Muscle layer of duodenum (tissue), 2 donors: ENCODE measurements around the gene ZC3H12C.

Source experiments
- H3K27ac ChIP-seq: one replicate; pipeline ENCODE4 v1.7.0; 2013; ENCODE audit warnings: mild to moderate bottlenecking, low read length
- H3K27me3 ChIP-seq: one replicate; pipeline ENCODE4 v1.7.0; 2013; ENCODE audit warnings: low read depth, mild to moderate bottlenecking, control low read depth, low read length
- H3K36me3 ChIP-seq, 2 donors: one replicate each; pipeline ENCODE4 v1.7.0; 2013; ENCODE audit warnings: low read length in 2 of 2, control low read depth in 1 of 2, mild to moderate bottlenecking in 1 of 2; ENCODE audit not compliant: insufficient read depth in 2 of 2, control insufficient read depth in 1 of 2
- H3K4me1 ChIP-seq, 2 donors: one replicate each; pipeline ENCODE4 v1.7.0; 2013; ENCODE audit warnings: low read length in 2 of 2, mild to moderate bottlenecking in 2 of 2, control low read depth in 1 of 2, moderate library complexity in 1 of 2; ENCODE audit not compliant: insufficient read depth in 2 of 2, control insufficient read depth in 1 of 2
- H3K4me3 ChIP-seq, 2 donors: one replicate each; pipeline ENCODE4 v1.7.0; 2013; ENCODE audit warnings: low read length in 2 of 2, low read depth in 1 of 2, mild to moderate bottlenecking in 1 of 2
- H3K9me3 ChIP-seq, 2 donors: one replicate each; pipeline ENCODE4 v1.7.0; 2013; ENCODE audit warnings: low read length in 2 of 2, control low read depth in 1 of 2, mild to moderate bottlenecking in 1 of 2; ENCODE audit not compliant: control insufficient read depth in 1 of 2
- donor health status: healthy.

The ZC3H12C gene

DNA sequence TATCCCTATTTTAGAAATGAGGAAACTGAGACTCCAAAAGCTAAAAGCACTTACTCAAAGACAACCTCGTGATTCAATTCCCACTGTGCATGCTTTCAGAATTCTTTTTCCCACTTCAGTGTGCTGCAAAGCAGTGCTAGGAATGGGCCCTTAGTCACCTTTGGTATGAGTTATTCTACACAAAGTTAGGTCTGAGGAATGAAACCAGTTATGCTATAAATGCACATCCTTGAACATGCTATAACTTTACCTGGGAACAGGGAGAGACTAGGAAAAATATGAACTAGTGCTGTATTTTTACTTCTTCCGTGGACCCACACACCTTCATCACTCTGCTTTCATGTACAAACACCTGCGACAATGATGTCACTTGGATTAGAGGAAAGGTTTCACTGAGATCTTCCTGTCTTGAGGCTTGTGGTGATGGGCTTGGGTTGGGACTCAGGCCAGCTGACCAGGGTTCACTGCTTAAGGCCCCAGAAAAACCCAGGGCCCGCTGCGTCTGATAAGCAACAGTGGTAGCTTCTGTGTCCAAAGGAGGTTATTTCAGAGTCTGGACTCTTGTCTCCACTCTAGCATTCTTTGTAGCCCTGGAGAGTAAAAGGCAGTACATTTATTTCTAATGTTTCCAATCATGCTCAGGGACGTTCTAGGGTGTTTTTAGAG is 81.6 kb downstream of the ZC3H12C start:
- no peaks in the 10 kb centered on the region for H3K36me3 ChIP-seq
- H3K4me1 ChIP-seq: peaks cover 0 to 13% of the 10 kb centered on the region in 2 donors
- H3K27me3 ChIP-seq: no peaks in the 10 kb centered on the region
- no peaks in the 10 kb centered on the region for H3K9me3 ChIP-seq
- H3K4me3 ChIP-seq: no peak overlapping the region
- H3K27ac ChIP-seq: no peak overlapping the region

DNA sequence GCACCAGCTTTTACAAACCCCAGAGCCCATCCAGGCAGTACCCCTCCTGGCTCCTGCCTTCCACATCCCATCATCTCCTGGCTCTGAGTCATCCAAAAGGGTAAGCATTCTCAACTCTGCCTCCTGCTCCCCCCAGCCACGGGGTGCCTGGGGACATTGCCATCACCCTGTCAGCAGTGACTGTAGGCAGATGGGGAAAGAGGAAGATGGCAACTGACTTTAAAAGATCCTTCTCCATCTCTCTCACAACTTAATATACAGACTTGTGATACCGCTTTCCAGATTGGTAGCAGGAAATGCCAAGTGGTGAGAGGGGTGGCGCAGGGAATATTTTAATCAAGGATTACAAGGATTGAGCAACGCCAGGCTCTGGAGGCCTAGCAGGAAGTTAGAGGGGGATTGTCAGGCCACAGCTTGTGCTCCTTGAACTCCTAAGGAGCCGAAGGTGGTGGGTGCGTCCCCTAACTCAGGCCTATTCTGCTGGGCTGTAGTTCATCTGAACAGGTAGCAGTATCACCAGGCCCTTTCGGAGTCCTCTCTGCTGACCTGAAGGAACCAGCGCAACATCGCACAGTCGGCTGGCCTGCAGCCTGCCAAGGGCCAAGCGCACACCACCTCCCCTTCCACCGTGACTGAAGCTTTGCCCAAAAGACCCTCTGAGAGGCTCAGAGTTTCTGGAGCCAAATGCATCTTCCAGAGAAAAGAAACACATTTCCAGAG is 83.3 kb downstream of the ZC3H12C start:
- Histone ChIP-seq H3K4me3 (no peak overlapping the region), H3K27ac (no peak overlapping the region), H3K4me1 (peaks cover 0 to 13% of the 10 kb centered on the region in 2 donors), H3K36me3 (no peaks in the 10 kb centered on the region), H3K9me3 (no peaks in the 10 kb centered on the region), H3K27me3 (no peaks in the 10 kb centered on the region)

DNA sequence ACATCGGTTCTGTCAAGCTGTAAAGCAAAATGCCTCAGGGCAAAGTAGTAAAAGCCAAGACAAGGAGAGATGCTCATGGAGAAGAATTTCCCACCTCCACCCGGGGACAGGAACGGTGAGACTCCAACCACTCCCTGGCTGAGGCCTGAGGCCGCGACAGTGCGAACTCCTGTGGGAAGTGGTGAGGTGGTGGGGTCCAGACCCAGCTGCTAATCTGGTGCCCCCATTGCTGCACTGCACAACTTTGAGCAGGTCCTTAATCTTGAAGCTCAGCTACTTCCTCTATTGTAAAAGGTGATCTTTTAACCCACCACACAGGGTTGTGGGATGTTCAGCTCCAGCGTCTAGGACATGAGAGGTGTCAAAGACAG is 83.9 kb downstream of the ZC3H12C start:
- no peaks in the 10 kb centered on the region for H3K36me3 ChIP-seq
- H3K4me1 ChIP-seq: peaks cover 0 to 13% of the 10 kb centered on the region in 2 donors
- no peaks in the 10 kb centered on the region for H3K27me3 ChIP-seq
- no peak overlapping the region for H3K4me3 ChIP-seq
- H3K9me3 ChIP-seq: no peaks in the 10 kb centered on the region
- H3K27ac ChIP-seq: no peak overlapping the region

DNA sequence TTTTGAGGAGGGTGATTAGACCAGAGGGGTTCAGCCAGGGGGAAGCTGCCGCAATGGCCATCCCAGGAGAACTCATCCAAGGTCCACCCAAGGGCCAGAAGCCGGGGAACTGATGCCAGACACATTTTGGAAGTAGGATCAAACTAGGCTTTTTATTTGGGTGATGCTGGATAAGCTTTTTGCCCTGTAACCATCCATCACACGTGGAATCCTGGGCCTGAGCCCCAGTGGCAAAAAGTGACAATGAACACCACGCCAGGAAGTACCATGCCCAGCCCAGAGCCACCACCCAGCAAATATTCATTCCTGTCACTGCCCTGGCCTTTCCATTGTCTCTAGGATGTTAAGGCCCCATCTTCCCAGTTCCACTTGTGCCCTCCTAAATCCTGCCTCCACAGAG is 85.9 kb downstream of the ZC3H12C start:
- H3K9me3 ChIP-seq: no peaks in the 10 kb centered on the region
- H3K36me3 ChIP-seq: no peaks in the 10 kb centered on the region
- peaks cover 0 to 13% of the 10 kb centered on the region in 2 donors for H3K4me1 ChIP-seq
- H3K4me3 ChIP-seq: no peak overlapping the region
- H3K27me3 ChIP-seq: no peaks in the 10 kb centered on the region
- H3K27ac ChIP-seq: no peak overlapping the region

DNA sequence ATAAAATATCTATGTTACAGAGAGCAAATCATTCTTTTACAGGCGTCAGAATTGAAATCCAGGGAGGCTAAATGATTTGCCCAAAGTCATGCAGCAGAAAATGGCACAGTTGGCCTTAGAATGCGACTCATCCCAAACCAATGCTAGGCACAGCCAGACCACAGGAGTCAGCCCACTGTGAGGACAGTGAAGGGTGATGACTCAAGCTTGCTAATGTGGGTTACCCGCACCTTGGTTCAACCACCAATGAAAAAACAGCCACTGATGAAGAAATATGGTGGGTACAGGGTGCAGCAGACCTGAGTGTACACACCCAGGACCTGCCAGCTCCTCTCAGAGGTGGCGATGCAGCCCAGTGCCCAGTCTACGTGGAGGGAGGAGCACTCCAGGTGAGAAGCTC is 89.7 kb downstream of the ZC3H12C start:
- H3K4me3 ChIP-seq: no peak overlapping the region
- no peaks in the 10 kb centered on the region for H3K4me1 ChIP-seq
- no peak overlapping the region for H3K27ac ChIP-seq
- H3K9me3 ChIP-seq: no peaks in the 10 kb centered on the region
- H3K36me3 ChIP-seq: no peaks in the 10 kb centered on the region
- H3K27me3 ChIP-seq: no peaks in the 10 kb centered on the region

DNA sequence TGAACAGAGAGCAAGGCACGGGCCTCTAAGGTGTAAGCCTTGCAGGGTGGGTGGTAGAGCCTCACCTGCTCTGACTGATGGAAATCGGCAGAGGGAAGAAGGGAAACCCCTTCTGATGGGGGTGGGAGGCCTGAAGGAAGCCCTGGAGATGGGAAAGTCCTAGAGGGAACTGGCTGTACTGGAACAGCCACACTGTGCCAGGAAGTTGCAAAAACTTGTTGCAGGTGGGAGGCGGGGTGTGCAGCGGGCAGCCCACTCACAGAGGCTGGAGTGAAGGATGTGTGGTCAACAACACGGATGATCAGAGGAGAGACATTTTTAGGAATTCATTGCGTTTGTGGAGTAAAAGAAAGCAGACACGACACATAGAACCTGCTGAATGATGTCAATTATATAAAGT is 91.3 kb downstream of the ZC3H12C start:
- H3K36me3 ChIP-seq: no peaks in the 10 kb centered on the region
- H3K9me3 ChIP-seq: no peaks in the 10 kb centered on the region
- H3K27me3 ChIP-seq: no peaks in the 10 kb centered on the region
- H3K27ac ChIP-seq: no peak overlapping the region
- H3K4me3 ChIP-seq: no peak overlapping the region
- H3K4me1 ChIP-seq: no peaks in the 10 kb centered on the region

DNA sequence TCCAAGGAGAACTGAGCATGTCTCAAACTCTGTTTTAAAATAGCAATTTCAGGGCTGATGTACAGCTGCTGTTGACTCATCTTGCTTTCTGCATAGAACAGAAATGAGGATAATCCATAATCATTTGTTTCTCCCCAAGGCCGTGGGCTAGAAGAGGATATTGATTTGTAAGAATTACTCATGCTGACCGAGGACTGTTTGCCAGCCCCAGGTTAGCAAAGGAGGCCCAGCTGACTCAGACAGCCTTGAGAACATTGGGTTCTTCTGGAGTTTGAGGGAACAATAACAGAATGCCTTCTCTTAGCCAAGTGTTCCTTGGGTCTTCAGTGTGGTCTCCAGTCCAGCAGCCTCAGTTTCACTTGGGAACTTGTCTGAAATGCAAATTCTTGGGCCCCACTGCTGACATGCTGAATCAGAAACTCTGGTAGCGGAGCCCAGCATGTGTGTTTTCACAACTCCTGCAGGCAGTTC is 92.0 kb downstream of the ZC3H12C start:
- Histone ChIP-seq H3K27me3 (no peaks in the 10 kb centered on the region), H3K27ac (no peak overlapping the region), H3K4me1 (no peaks in the 10 kb centered on the region), H3K9me3 (no peaks in the 10 kb centered on the region), H3K36me3 (no peaks in the 10 kb centered on the region), H3K4me3 (no peak overlapping the region)

DNA sequence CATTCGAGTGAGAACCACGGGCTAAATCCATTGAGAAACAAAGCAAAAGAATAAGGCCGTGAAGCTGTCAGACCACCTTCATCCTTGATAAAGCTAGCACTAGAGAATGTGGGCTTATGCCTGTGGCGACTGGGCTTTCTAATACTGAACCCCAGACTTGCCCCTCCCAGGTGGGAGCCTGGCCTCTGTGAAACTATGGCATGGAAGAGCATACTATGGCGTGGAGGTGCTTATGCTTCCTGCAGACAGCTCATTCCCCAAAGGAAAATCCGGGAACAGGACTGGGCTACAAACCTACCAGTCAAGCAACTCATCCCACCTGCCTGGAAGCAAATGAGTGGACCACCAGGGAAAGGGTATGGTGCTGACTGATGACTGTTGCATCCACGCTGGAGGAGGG is 92.4 kb downstream of the ZC3H12C start:
- Histone ChIP-seq H3K4me1 (no peaks in the 10 kb centered on the region), H3K27ac (no peak overlapping the region), H3K27me3 (no peaks in the 10 kb centered on the region), H3K36me3 (no peaks in the 10 kb centered on the region), H3K9me3 (no peaks in the 10 kb centered on the region), H3K4me3 (no peak overlapping the region)

DNA sequence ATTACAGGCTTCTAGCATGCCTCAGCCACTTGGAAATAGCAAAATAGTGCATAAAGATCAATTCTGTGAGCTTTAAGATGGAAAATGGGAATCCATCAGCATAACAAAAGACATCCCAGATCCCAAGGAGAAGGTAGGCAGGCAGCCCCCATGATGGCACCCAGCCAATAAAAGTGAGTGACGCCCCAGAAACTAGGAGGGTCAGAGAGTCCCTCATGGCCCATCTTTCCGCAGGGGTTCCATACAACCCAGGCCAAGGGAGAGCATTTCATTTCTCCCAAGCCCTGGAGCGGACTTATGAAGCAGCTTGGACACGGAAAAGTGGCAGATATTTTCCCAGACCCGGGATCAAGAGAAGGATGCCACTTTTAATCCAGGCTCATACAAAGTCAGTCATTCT is 93.3 kb downstream of the ZC3H12C start:
- Histone ChIP-seq H3K9me3 (no peaks in the 10 kb centered on the region), H3K27ac (no peak overlapping the region), H3K4me1 (no peaks in the 10 kb centered on the region), H3K4me3 (no peak overlapping the region), H3K27me3 (no peaks in the 10 kb centered on the region), H3K36me3 (no peaks in the 10 kb centered on the region)

DNA sequence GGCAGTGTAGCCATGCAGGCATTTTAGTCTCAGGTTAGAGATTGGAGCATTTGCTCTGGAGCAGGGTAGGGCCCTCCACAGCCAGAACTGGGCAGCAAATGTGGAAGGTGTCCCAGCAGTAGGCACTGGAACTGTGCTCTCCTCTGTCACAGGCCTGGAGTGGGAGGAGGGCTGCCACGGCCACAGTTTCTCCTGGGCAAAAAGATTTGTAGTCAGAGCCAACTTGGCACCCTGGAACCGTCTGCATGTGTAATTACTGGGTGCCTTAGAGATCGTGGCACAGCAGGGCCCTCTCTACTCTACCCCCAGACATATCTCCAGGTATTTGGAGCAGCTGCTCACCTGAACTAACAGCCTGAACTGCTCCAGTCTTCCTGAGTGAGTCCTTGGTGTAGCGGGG is 93.7 kb downstream of the ZC3H12C start:
- Histone ChIP-seq H3K36me3 (no peaks in the 10 kb centered on the region), H3K27ac (no peak overlapping the region), H3K4me3 (no peak overlapping the region), H3K9me3 (no peaks in the 10 kb centered on the region), H3K4me1 (no peaks in the 10 kb centered on the region), H3K27me3 (no peaks in the 10 kb centered on the region)

DNA sequence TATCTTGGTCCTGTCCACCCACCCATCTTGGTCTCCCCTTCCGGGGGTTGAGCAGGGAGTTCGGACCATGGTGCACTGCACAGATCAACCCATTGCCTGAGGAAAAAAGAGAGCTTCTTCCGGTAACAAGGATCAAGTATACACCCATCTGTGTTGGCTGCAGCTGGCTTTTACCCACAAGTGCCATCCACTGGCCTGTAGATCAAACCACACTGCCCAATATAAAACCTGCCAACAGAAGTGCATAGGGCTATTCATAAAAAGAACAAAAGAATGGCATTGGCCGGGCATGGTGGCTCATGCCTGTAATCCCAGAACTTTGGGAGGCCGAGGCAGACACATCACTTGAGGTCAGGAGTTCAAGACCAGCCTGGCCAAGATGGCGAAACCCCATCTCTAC is 94.5 kb downstream of the ZC3H12C start:
- Histone ChIP-seq H3K27me3 (no peaks in the 10 kb centered on the region), H3K9me3 (no peaks in the 10 kb centered on the region), H3K36me3 (no peaks in the 10 kb centered on the region), H3K27ac (no peak overlapping the region), H3K4me1 (no peaks in the 10 kb centered on the region), H3K4me3 (no peak overlapping the region)

DNA sequence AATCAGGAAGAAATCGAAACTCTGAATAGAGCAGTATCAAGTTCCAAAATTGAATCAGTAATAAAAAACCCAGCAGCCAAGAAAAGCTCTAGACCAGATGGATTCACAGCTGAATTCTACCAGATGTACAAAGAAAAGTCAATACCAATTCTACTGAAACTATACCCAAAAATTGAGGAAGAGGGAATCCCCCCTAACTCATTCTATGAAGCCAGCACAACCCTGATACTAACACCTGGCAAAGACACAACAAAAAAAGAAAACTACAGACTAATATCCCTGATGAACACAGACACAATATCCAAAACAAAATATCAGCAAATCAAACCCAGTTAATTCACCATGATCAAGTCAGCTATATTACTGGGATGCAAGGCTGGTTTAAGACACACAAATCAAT is 97.7 kb downstream of the ZC3H12C start:
- H3K36me3 ChIP-seq: no peaks in the 10 kb centered on the region
- no peak overlapping the region for H3K27ac ChIP-seq
- H3K4me3 ChIP-seq: no peak overlapping the region
- no peaks in the 10 kb centered on the region for H3K9me3 ChIP-seq
- no peaks in the 10 kb centered on the region for H3K4me1 ChIP-seq
- no peaks in the 10 kb centered on the region for H3K27me3 ChIP-seq
